Left cardiac atrium (tissue), 4 donors: ENCODE results near the gene MLST8. TPM values are rescaled to one million over a fixed set of nuclear protein-coding genes. Genes with fewer than 3 reads are reported as not detected.
"Not testable (repeated sequence)": the region's sequence is repeated elsewhere in the genome, so short reads cannot be mapped to it uniquely, and the experiment has no call there.

ENCODE experiments used
- ATAC-seq, 2 donors: fragments of 200-7000 bp; cut with Tn5 transposase; one replicate each; pipeline ENCODE4 v1.9.1; 2020; ENCODE audit warnings: mild to moderate bottlenecking in 2 of 2, moderate library complexity in 2 of 2
- DNase-seq: peaks from one replicate; pipeline ENCODE4 v3.0.0-alpha.2; 2020
- intact Hi-C, 2 donors: fragments of 100-400 bp; cut with DNase I; formaldehyde crosslinking; loops; one replicate each; pipeline versions ENCODE4 v1.14.1 to v1.15.1; 2022 to 2023
- total RNA-seq, 2 donors: library from RNA; stranded (reverse); fragmentation: NEBNext Ultra II Directional; extraction: Animal tissue kit (Norgen Biotek cat#: 25700); gene quantifications; one replicate each; pipeline ENCODE4 v1.2.1, GENCODE V29; 2021
- donor health status: DM: no; HTN: yes; CAD: no.
- donor health status: DM: no; HTN: yes; CAD: no; lungs with severe emphysema.
- donor health status: DM: yes; HTN: yes; CAD: no.
- donor health status: Dilated cardiomyopathy.

MLST8 gene
- total RNA-seq, 2 donors from 2014 or later: 24.9 to 26.9 TPM

DNA sequence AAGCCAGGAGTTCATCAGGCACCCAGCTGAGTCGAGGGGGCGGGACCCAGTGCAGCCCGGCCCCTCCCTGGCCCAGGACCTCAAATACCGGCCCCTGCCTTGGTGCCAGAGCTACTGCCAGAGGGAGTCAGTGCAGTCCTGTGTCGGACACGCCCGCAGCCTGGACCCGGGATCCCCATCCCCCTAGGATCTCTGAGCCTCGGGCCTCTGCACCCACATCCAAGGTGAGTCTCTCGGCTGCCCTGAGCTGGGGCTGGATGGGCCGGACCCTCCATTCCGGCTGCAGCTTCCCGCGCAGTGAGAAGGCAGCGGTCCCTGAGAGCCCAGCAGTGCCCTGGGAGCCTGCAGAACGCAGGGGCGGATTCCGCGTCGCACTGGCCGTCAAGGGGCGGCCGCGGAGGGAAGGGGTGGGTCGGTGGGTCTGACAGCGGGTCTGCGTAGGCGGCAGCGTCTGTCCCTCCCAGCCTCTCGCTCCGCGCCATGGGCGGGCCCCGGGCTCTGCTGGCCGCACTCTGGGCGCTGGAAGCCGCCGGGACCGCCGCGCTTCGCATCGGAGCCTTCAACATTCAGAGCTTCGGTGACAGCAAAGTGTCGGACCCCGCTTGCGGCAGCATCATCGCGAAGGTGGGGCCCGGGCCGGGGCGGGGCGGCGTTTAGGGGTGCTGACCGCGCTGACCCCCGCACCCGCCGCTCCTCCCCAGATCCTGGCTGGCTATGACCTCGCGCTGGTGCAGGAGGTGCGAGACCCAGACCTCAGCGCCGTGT, 31.3 kb downstream of the MLST8 start, which contains the start of gene DNASE1L2:
TSS of gene DNASE1L2 (plus strand) at position 108 of the 765 bp plus-strand sequence. CDS start at position 481, 373 bp downstream.
- intact Hi-C loops: no loop called here
- DNase-seq (peak; percentile 55), ATAC-seq (peak; percentile 45 to 48)

DNA sequence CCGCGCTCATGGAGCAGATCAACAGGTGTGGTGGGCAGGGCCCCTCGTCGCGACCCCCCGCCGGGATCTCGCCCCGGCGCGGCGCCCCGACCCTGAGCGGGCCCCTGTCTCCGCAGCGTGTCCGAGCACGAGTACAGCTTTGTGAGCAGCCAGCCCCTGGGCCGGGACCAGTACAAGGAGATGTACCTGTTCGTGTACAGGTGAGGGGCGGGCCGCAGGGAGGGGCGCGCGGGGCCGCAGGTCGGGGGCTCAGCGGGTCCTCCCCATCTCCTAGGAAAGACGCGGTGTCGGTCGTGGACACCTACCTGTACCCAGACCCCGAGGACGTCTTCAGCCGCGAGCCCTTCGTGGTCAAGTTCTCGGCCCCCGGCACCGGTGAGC, 31.8 kb downstream of the MLST8 start:
- intact Hi-C loops: no loop called here
- ATAC-seq (peak in 1 of 2 donors; percentile 1), DNase-seq (no peak)

DNA sequence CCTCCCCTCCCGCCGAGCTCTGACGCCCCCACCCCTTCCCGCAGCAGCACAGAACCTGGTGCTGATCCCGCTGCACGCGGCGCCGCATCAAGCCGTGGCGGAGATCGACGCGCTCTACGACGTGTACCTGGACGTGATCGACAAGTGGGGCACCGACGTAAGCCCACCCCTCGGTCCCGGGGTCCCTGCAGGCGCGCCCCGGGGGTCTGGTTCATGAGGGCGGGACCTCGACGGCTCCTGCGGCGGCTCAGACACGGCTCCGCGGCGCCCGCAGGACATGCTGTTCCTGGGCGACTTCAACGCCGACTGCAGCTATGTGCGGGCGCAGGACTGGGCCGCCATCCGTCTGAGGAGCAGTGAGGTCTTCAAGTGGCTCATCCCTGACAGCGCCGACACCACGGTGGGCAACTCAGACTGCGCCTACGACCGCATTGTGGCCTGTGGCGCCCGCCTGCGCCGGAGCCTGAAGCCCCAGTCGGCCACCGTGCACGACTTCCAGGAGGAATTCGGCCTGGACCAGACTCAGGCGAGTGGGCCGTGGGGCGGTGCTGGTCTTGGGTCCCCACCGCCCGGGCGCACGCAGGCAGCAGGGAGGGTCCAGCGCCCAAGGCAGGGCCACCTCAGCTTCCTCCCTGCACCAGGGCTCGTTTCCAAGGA, 32.4 kb downstream of the MLST8 start:
- intact Hi-C loops: no loop called here
- no peak for DNase-seq
- peak; percentile 12 to 32 for ATAC-seq

DNA sequence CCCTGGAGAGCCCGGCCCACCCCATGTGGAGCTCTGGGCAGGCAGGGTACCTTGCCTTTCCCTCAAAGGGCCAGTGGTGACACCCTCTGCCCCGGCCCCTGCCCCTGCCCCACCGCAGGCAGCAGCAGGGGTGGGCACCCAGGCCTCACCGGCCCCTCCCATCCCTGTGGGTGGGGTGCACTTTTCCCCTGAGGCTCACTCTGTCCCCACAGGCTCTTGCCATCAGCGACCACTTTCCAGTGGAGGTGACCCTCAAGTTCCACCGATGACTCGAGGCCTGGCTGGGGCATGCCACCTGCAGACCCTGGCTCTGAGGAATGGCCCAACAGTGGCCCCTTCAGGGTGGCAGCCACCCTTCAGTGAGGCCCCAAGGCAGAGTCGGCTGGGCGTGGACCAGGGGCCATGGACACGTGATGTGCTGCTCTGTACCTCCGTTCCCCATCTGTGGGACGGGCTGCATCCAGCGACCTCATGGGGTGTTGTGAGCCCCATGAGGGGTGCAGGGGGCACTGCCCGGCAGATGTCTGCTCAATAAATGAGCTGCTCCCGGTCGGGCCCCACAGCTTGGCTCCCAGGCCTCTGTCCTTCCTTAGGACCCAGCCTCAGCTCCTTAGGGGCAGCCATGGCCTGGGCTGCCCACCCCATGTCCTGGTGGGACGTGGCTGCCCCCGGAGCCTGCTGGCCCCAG, 33.0 kb downstream of the MLST8 start:
- intact Hi-C loops: no loop called here
- DNase-seq (no peak), ATAC-seq (peak; percentile 2 to 6)

DNA sequence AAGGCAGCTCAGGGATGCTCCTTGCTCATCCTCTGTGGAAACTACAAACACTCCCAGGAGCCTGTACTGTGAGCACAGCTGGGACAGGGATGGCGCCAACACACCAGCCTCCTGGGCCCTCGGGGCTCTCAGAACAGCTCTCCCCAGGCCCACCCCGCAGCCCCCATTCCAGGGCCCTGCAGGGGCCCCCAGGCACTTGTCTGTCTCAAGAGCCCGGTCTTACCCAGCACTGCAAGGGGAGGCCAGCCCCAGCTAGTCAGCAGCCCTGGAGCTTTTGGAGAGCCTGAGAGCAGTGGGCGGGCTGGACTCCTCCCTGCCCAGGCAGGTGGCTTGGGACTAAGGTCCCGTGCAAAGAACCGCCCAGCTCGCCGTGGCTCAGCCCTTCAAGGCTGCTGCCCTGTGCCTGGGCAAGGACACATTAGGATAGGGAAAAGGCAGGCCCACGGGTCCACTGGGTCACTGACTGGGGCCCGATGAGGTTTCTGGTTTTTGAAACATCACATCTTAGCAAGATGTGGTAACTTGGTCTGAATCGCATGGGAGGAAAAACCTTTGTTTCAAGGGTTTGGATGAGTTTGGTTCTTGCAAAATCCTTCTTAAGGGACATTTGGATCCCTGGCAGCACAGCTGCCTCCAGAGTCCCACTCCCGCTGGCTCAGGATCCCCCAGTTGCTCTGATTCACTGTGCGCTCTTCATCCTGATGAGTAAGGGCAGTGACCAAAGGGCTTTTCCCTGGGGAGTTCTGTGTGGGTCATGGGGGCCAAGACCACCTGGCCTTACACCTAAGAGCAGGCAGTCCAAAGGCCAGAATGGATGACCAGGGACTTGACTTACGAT, 33.8 kb downstream of the MLST8 start:
- ATAC-seq (no peak), DNase-seq (no peak)
- intact Hi-C loops: no loop called here

DNA sequence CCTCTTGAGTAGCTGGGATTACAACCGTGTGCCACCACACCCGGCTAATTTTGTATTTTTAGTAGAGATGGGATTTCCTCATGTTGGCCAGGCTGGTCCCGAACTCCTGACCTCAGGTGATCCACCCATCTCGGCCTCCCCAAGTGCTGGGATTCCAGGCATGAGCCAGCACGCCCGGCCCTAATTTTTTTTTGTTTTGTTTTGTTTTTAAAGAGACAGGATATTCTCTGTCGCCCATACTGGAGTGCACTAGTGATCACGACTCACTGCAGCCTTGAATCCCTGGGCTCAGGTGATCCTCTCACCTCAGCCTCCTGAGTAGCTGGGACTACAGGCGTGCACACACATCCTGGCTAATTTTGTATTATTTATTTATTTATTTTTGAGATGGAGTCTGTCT, 35.1 kb downstream of the MLST8 start:
- ATAC-seq, DNase-seq, intact Hi-C loops: not testable (repeated sequence)

DNA sequence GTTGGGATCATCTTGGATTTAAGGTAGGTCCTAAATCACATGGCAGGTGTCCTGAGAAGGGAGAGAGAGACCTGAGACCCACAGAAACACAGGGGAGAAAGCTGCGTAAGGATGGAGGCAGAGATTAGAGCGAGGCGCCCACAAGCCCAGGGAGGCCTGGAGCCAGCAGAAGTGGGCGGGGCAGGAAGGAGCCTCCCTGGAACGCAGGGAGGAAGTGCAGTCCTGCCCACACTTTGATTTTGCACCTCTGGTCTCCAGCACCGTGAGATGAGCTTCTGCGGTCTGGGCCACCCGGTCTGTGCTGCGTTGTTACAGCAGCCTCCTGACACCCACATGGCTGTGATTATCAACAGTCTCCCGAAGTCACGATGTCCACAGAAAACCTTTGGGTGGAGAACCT, 37.3 kb downstream of the MLST8 start:
- ATAC-seq (no peak), DNase-seq (no peak)
- intact Hi-C loops: no loop called here

DNA sequence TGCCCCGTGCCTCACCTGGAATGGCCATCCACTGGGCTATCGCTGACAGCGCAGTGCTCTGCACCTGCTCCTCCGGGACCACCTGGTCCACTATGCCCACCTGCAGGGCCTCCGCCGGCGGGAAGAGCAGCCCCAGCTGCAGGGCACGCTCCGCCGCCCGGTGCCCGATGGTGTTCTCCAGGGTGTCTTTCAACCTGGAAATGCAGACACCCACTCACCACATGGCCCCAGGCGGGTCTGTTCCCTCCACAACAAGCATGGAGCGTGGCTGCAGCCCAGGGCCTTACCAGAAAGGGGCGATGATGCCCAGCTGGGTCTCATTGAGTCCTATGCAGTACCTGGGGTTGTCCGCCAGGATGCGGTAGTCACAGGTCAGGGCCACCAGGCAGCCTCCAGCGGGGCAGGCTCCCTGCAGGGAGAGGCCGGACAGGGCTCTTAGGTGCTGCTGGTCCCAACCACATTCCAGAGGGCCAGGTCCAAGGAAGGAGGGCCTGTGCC, 37.8 kb downstream of the MLST8 start:
- DNase-seq: no peak
- no peak for ATAC-seq
- intact Hi-C loops: no loop called here

DNA sequence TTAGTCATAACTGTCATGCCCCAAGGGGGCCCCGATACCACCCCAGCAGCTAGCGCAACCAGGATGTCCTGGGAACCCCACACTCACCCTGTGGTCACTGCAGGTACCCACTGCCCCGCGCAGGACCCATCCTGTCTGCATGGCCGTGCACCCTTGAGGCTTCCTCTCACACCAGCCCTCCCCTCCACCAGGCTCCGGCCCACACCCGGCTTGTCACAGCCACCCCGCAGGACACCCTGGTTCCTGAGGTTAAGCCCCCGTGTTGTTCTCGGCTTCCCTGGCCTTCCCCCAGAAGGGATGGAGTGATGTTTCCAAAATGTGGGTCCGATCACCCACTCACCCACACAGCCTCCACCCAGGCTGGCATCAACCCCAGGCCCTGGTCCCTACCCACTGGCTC, 38.5 kb downstream of the MLST8 start:
- DNase-seq (no peak), ATAC-seq (no peak)
- intact Hi-C loops: no loop called here

DNA sequence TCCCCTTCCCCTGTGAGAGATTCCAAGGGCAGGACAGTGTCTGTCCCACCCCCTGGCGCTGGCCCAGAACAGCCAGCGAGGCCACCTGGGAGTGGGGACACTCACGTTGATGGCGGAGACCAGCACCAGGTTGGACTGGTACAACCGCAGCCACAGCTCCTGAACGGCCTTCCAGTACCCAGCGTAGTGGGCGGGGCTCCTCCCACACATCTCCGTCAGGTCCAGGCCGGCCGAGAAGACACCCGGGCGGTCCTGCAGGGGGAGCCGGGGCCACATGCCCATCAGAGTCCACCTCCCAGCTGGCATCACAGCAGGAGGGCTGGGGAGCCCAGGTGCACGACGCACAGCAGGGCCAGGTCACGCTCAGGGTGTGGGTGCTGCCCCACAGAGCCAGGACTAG, 39.0 kb downstream of the MLST8 start:
- DNase-seq (no peak), ATAC-seq (no peak)

DNA sequence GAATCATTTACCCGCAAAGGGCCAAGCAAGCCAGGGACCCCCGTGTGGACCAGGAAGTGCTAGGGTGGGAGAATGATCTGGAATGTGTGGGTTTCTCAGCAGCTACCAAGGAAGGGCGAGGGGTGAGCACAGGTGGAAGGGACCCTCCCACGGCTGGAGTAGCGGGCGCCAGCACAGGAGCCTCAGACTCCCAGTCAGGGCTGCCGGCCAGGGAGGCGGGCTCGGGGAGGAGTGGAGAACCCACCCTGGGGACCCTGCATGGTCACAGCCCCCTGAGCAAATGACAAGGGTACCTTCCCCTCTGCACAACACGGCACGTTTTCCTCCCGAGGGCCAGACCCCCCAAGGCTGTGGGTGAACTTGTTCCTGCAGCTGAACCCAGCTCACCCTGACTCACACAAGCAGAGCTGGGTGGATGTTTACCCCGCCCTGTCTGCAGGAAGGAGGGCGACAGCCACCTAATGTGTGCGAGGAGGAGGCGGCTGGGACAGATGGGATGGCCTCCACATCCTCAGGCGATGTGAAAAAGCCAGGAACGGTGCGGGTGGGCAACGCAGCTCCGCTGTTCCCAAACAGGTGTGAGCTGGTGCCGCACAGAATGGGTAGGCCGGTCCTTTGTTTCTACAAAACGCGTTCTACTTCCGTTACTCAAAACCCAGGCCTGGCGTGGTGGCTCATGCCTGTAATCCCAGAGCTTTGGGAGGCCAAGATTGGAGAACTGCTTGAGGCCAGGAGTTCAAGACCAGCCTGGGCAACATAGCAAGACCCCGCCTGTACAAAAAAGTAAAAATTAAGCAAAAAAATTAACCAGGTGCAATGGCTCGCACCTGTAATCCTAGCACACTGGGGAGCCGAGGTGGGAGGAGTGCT, 39.9 kb downstream of the MLST8 start:
- DNase-seq (no peak), ATAC-seq (no peak)
- intact Hi-C loops: no loop called here

More for the DNA sequence above, 39.0 kb downstream of the MLST8 start:
- intact Hi-C loops: no loop called here

DNA sequence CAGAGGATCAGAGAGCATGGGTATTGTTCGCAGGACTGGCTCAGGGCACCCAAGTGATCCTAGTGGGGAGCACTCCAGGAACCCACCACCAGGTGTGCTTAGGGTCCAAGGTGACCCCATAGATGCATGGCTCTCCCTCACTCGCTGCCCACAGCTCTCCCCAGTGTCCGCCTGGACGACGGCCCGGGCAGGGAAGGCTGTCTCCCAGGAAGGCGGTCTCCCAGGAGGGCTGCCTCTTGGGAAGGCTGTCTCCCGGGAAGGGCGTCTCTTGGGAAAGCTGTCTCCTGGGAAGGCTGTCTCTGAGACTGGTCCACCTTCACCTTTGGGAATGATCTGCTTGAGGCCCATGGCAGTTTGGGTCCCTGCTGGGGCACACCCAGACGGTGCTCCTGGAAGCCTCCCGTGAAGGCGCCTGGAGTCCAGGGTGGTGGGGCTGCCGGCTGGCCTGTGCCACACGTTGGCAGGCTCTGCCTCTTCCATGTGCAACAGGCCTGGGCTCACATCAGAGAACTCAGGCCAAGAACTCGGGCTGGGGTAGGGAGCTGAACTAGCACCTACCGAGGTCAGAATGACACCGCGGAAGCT, 41.1 kb downstream of the MLST8 start:
- DNase-seq (no peak), ATAC-seq (peak in 1 of 2 donors; percentile 9)
- intact Hi-C loops: no loop called here

DNA sequence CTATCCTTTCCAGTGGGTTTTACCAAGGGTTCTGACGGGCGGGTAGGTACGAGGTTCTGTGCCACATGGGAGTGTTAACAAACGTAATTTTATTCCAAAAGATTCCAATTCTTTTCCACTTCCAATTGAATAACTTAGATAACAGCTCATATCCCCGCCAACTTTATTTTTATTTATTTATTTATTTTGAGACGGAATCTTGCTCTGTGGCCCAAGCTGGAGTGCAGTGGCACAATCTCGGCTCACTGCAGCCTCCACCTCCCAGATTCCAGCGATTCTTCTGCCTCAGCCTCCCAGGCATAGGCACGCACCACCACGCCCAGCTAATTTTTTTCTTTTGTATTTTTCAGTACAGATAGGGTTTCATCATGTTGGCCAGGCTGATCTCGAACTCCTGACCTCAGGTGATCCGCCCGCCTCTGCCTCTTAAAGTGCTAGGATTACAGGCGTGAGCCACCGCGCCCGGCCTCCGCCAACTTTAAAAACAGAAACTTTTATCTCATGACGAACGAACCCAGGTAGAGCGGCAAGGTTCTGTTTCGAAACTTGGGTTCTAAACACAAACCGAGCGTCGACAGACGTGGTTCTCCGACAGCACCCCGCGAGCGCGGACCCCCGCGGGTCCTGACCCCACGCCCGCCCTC, 45.5 kb downstream of the MLST8 start:
- DNase-seq (no peak), ATAC-seq (no peak)
- intact Hi-C loops: no loop called here

DNA sequence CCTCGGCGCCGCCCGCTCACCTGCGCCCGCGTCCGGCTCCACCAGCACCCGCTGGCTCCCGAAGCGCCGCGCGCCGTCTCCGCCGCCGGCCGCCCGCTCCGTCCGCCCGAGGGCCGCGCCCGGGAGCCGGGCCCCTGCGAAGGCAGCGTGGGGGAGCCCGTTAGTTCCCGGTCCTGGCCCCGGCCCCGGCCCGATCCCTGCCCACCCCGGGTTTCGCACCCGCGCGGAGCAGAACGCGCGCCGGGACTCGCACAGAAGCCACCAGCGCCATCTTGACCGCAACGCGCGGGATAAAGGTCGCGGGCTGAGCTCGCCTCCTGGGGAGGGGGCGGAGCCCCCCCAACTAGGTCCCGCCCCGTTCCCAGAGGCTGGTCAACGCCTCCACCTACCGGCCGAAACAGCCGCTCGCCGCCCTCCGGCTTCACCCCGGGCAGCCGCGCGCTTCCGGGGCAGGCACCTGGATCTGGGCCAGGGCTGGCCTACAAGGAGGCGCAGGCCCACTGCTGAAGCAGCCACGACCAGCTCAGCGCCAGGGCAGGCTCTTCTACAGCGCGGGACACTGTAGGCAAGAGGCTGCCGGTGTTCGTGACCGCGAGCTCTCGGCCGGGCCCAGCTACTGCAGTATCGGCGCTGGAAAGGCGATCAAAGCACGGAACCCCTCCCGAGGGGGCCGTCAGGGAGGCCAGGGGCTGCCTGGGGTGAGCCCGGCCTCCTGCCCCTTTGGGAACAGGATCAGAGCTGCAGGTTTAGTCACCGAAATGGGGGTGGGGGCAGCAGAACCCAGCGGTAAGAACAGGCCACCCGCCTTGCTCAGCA, 46.2 kb downstream of the MLST8 start, which contains the start of gene ECI1:
TSS of gene ECI1 (minus strand) at position 292 of the 816 bp plus-strand sequence. CDS start at position 271, 21 bp downstream.
- DNase-seq: peak; percentile 98
- intact Hi-C loops: no loop called here
- ATAC-seq: peak; percentile 97 to 98

DNA sequence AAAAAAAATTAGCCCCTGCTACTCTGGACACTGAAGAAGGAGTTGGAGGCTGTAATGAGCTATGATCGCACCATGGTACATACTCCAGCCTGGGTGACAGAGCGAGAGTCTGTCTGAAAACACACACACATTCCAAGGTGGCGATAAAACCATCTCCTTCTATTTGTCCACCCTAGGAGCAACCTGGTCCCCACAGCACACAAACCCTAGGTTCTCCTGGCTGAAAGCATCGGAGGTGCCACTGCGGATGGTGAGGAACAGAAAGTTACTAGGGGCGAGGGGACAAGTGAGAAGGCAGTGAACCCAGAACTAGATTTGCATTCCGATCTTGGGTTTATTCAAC, 47.5 kb downstream of the MLST8 start:
- intact Hi-C loops: no loop called here
- no peak for DNase-seq
- no peak for ATAC-seq

DNA sequence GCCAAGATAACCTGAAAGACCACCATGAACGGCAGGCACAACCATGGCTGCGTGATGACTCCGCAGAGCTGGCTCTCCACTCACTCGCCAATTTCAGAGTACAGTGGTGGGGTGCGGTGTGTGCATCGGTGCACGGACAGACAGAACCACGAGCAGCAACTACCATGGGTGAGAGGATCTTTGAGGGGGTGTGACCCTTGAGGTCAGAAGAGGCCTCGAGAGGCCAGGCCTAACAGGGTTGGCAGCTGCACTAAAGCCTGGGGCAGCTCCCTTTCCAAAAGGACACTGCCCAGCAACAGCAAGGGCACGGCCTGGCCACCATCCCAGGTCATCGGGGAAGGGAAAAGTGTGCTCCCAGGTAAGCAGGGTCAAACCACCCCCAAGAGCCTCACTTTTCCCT, 48.0 kb downstream of the MLST8 start:
- no peak for DNase-seq
- no peak for ATAC-seq
- intact Hi-C loops: no loop called here
